ENCODE results near the gene TDRKH.

TDRKH gene

GRCh38 chr1:151825204-151825603, 34.9 kb upstream of the TDRKH start:
- H3K4me3 ChIP-seq (ENCODE audit: low read depth, low read length), result no peak overlapping the region
- DNase-seq (ENCODE audit: low read depth), result no peak
- in situ Hi-C loops (cut with HindIII; ENCODE audit: low sequenced_read_pairs), result no loop called here
- no peak for TF ChIP-seq CTCF (IDR thresholded peaks at IDR 0.05; ENCODE audit: low read depth, low read length, missing control alignments)

GRCh38 chr1:151823175-151823574, 32.9 kb upstream of the TDRKH start:
- TF ChIP-seq CTCF (IDR thresholded peaks at IDR 0.05; ENCODE audit: low read depth, low read length, missing control alignments), result no peak
- H3K4me3 ChIP-seq (ENCODE audit: low read depth, low read length), result no peak overlapping the region
- in situ Hi-C loops (cut with HindIII; ENCODE audit: low sequenced_read_pairs), result no loop called here
- DNase-seq (ENCODE audit: low read depth), result no peak

GRCh38 chr1:151822404-151822803, 32.1 kb upstream of the TDRKH start:
- no peak overlapping the region for H3K4me3 ChIP-seq (ENCODE audit: low read depth, low read length)
- in situ Hi-C loops (cut with HindIII; ENCODE audit: low sequenced_read_pairs), result no loop called here
- no peak for TF ChIP-seq CTCF (IDR thresholded peaks at IDR 0.05; ENCODE audit: low read depth, low read length, missing control alignments)
- no peak for DNase-seq (ENCODE audit: low read depth)

GRCh38 chr1:151820940-151821339, 30.6 kb upstream of the TDRKH start:
- no peak overlapping the region for H3K4me3 ChIP-seq (ENCODE audit: low read depth, low read length)
- in situ Hi-C loops (cut with HindIII; ENCODE audit: low sequenced_read_pairs), result no loop called here
- no peak for DNase-seq (ENCODE audit: low read depth)
- no peak for TF ChIP-seq CTCF (IDR thresholded peaks at IDR 0.05; ENCODE audit: low read depth, low read length, missing control alignments)

- no peak overlapping the region for H3K4me3 ChIP-seq (ENCODE audit: low read depth, low read length)
- no peak for TF ChIP-seq CTCF (IDR thresholded peaks at IDR 0.05; ENCODE audit: low read depth, low read length, missing control alignments)
- in situ Hi-C loops (cut with HindIII; ENCODE audit: low sequenced_read_pairs), result no loop called here
- no peak for DNase-seq (ENCODE audit: low read depth)
Measured at GRCh38 chr1:151819976-151820623, 29.8 kb upstream of the TDRKH start.

GRCh38 chr1:151819227-151819835, 29.0 kb upstream of the TDRKH start:
- no peak for DNase-seq (ENCODE audit: low read depth)
- in situ Hi-C loops (cut with HindIII; ENCODE audit: low sequenced_read_pairs), result no loop called here
- no peak overlapping the region for H3K4me3 ChIP-seq (ENCODE audit: low read depth, low read length)
- no peak for TF ChIP-seq CTCF (IDR thresholded peaks at IDR 0.05; ENCODE audit: low read depth, low read length, missing control alignments)

All from astrocyte of the cerebellum (primary cell).